ENCODE data around the gene PITPNM1. TPM values are rescaled to one million over a fixed set of nuclear protein-coding genes. Genes with fewer than 3 reads are reported as not detected.

The PITPNM1 gene
- total RNA-seq, 3 donors from 2014 or later (not counting 1 experiment from before 2014, with no cell fraction given) = 99.9 to 135 (median 123) TPM

- no peak for TF ChIP-seq CTCF (IDR thresholded peaks at IDR 0.05)
- no peaks in the 10 kb centered on the region for H3K36me3 ChIP-seq (ENCODE audit: control insufficient read depth, insufficient read depth, low read length)
- H3K4me1 ChIP-seq (ENCODE audit: control insufficient read depth, insufficient read depth, low read length) = no peaks in the 10 kb centered on the region
- 85% methylated on average over 8 of the region's 8 CpGs for WGBS (ENCODE audit: insufficient coverage)
- Mint-ChIP-seq H3K4me3 (no peak overlapping the region), H3K9me3 (no peaks in the 10 kb centered on the region), H3K27me3 (ENCODE audit: low read depth in 2 of 2) (peaks cover 0 to 6% of the 10 kb centered on the region in 2 donors), H3K27ac (no peak overlapping the region), H3K36me3 (no peaks in the 10 kb centered on the region), H3K4me1 (no peaks in the 10 kb centered on the region)
- no peak overlapping the region for H3K4me3 ChIP-seq (ENCODE audit: low read length)
- DNase-seq (no peak), ATAC-seq (no peak)
- no peaks in the 10 kb centered on the region for H3K27me3 ChIP-seq (ENCODE audit: control insufficient read depth, insufficient read depth, low read length)
- intact Hi-C loops (cut with micrococcal nuclease) = no loop called here
- no peak overlapping the region for H3K27ac ChIP-seq (ENCODE audit: low read length)
- H3K9me3 ChIP-seq (ENCODE audit: control insufficient read depth, insufficient read depth, low read length) = no peaks in the 10 kb centered on the region
Observed at GRCh38 chr11:67545280-67545679, 40.1 kb upstream of the PITPNM1 start.

GRCh38 chr11:67544616-67545242 lies 39.6 kb upstream of the PITPNM1 start:
- H3K27me3 Mint-ChIP-seq (ENCODE audit: low read depth in 2 of 2) = peaks cover 0 to 3% of the 10 kb centered on the region in 2 donors
- no peaks in the 10 kb centered on the region for H3K9me3 Mint-ChIP-seq
- ATAC-seq (no peak), DNase-seq (no peak)
- Histone ChIP-seq H3K4me3 (ENCODE audit: low read length) (no peak overlapping the region), H3K36me3 (ENCODE audit: control insufficient read depth, insufficient read depth, low read length) (no peaks in the 10 kb centered on the region), H3K9me3 (ENCODE audit: control insufficient read depth, insufficient read depth, low read length) (no peaks in the 10 kb centered on the region), H3K27ac (ENCODE audit: low read length) (no peak overlapping the region), H3K27me3 (ENCODE audit: control insufficient read depth, insufficient read depth, low read length) (no peaks in the 10 kb centered on the region), H3K4me1 (ENCODE audit: control insufficient read depth, insufficient read depth, low read length) (no peaks in the 10 kb centered on the region)
- intact Hi-C loops (cut with micrococcal nuclease) = no loop called here
- WGBS (ENCODE audit: insufficient coverage) = 91% methylated on average over 10 of the region's 10 CpGs
- H3K36me3 Mint-ChIP-seq = no peaks in the 10 kb centered on the region
- no peak overlapping the region for H3K27ac Mint-ChIP-seq
- H3K4me3 Mint-ChIP-seq = no peak overlapping the region
- no peak for TF ChIP-seq CTCF (IDR thresholded peaks at IDR 0.05)
- no peaks in the 10 kb centered on the region for H3K4me1 Mint-ChIP-seq

- Histone ChIP-seq H3K27ac (ENCODE audit: low read length) (no peak overlapping the region), H3K36me3 (ENCODE audit: control insufficient read depth, insufficient read depth, low read length) (no peaks in the 10 kb centered on the region), H3K4me1 (ENCODE audit: control insufficient read depth, insufficient read depth, low read length) (no peaks in the 10 kb centered on the region), H3K9me3 (ENCODE audit: control insufficient read depth, insufficient read depth, low read length) (no peaks in the 10 kb centered on the region), H3K27me3 (ENCODE audit: control insufficient read depth, insufficient read depth, low read length) (no peaks in the 10 kb centered on the region), H3K4me3 (ENCODE audit: low read length) (no peak overlapping the region)
- Mint-ChIP-seq H3K27me3 (ENCODE audit: low read depth in 2 of 2) (peaks cover 0 to 3% of the 10 kb centered on the region in 2 donors), H3K4me1 (no peaks in the 10 kb centered on the region), H3K4me3 (no peak overlapping the region), H3K9me3 (no peaks in the 10 kb centered on the region), H3K27ac (no peak overlapping the region), H3K36me3 (no peaks in the 10 kb centered on the region)
- 93% methylated on average over 2 of the region's 2 CpGs for WGBS (ENCODE audit: insufficient coverage)
- TF ChIP-seq CTCF (IDR thresholded peaks at IDR 0.05) = no peak
- intact Hi-C loops (cut with micrococcal nuclease) = no loop called here
- DNase-seq (no peak), ATAC-seq (no peak)
Observed at GRCh38 chr11:67543585-67543984, 38.4 kb upstream of the PITPNM1 start.

- Histone ChIP-seq H3K27ac (ENCODE audit: low read length) (no peak overlapping the region), H3K36me3 (ENCODE audit: control insufficient read depth, insufficient read depth, low read length) (no peaks in the 10 kb centered on the region), H3K4me1 (ENCODE audit: control insufficient read depth, insufficient read depth, low read length) (no peaks in the 10 kb centered on the region), H3K9me3 (ENCODE audit: control insufficient read depth, insufficient read depth, low read length) (no peaks in the 10 kb centered on the region), H3K27me3 (ENCODE audit: control insufficient read depth, insufficient read depth, low read length) (no peaks in the 10 kb centered on the region), H3K4me3 (ENCODE audit: low read length) (no peak overlapping the region)
- Mint-ChIP-seq H3K4me1 (no peaks in the 10 kb centered on the region), H3K27ac (no peak overlapping the region), H3K4me3 (no peak overlapping the region), H3K36me3 (no peaks in the 10 kb centered on the region), H3K9me3 (no peaks in the 10 kb centered on the region), H3K27me3 (ENCODE audit: low read depth in 2 of 2) (peaks cover 0 to 3% of the 10 kb centered on the region in 2 donors)
- intact Hi-C loops (cut with micrococcal nuclease) = no loop called here
- WGBS (ENCODE audit: insufficient coverage) = 85% methylated on average over 6 of the region's 7 CpGs
- ATAC-seq = no peak
- DNase-seq = no peak
- TF ChIP-seq CTCF (IDR thresholded peaks at IDR 0.05) = no peak
Observed at GRCh38 chr11:67542971-67543370, 37.8 kb upstream of the PITPNM1 start.
